ENCODE measurements around the gene PSMD8. TPM values are rescaled to one million over a fixed set of nuclear protein-coding genes. Genes with fewer than 3 reads are reported as not detected.
"Not testable (repeated sequence)": the region's sequence is repeated elsewhere in the genome, so short reads cannot be mapped to it uniquely, and the experiment has no call there.

Gene PSMD8
- total RNA-seq, 4 donors from 2014 or later = 819 to 1,400 (median 1,309) TPM

DNA sequence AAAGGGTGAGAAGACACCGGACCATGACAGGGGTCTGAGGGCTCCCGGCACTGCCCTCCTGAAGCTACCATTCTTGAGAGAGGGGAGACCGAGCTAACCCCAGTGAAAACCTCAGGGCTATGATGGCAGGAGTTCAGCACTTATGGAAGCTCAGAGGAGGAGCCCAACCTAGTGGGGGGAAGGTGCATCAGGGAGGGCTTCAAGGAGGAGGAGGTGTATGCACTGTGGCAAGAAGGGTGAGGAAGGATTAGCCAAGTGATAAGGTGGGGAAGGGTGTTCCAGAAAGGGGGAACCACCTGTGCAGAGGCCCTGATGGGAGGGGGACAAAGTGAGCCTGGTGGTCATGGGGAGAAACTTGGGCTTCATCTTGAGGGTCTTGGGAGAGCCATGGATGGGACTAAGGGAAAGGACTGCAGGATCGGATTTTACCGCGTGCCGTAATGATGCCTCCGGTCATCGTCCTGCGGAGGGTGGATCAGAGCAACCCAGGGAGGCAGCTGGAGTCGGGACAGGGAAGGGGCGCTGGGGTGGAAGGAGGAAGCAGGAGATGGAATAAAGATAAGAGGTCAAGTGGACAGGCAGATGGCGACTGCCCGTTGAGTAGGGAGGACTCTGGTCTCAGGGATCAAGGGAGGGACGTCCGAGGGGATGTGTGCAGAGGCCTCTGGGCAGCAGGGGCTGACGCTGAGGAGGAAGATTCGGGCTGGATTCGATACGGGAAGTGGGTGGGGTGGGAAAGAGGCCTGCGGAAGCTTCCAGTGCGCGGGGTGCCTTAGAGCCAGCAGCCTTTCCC, 13.3 kb upstream of the PSMD8 start:
- no peak for TF ChIP-seq POLR2A (IDR thresholded peaks at IDR 0.05)
- TF ChIP-seq, protein P1, sequence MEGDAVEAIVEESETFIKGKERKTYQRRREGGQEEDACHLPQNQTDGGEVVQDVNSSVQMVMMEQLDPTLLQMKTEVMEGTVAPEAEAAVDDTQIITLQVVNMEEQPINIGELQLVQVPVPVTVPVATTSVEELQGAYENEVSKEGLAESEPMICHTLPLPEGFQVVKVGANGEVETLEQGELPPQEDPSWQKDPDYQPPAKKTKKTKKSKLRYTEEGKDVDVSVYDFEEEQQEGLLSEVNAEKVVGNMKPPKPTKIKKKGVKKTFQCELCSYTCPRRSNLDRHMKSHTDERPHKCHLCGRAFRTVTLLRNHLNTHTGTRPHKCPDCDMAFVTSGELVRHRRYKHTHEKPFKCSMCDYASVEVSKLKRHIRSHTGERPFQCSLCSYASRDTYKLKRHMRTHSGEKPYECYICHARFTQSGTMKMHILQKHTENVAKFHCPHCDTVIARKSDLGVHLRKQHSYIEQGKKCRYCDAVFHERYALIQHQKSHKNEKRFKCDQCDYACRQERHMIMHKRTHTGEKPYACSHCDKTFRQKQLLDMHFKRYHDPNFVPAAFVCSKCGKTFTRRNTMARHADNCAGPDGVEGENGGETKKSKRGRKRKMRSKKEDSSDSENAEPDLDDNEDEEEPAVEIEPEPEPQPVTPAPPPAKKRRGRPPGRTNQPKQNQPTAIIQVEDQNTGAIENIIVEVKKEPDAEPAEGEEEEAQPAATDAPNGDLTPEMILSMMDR (IDR thresholded peaks at IDR 0.05 in 4 of 5, conservative IDR thresholded peaks at IDR 0.05 in 1 of 5) = no peak
- H3K36me3 ChIP-seq = no peaks in the 10 kb centered on the region
- H3K4me1 ChIP-seq = peaks cover 5 to 14% of the 10 kb centered on the region in 2 donors
- H3K9me3 ChIP-seq = no peaks in the 10 kb centered on the region
- in situ Hi-C loops (cut with MboI; ENCODE audit: low sequenced_read_pairs in 4 of 4) (no loop called here), intact Hi-C loops (cut with DNase I; ENCODE audit: low total_unique reads) (no loop called here)
- H3K4me3 ChIP-seq = peak overlapping the region; percentile 45 to 71 (median 70)
- peak overlapping the region in 1 of 4 donors; percentile 18 for H3K27ac ChIP-seq
- DNase-seq (no peak), ATAC-seq (no peak)
- peaks cover 21 to 31% (median 25%) of the 10 kb centered on the region in 3 donors for H3K27me3 ChIP-seq

DNA sequence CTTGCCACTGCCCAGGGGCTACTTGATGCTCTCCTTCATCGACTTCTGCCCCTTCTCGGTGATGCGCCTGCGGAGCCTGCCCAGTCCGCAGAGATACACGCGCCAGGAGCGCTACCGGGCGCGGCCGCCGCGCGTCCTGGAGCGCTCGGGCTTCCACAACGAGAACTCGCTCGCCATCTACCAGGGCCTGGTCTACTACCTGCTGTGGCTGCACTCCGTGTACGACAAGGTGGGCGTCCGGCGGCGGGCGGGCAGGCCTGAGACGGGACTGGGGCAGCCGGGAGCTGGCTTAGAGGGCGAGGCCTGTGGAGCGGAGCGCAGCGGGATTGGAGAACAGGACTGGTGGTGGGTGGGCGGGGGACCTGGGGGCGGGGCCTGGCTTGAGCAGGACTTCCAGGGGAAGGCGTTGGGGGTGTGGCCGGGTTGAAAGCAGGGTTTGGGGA, 12.7 kb upstream of the PSMD8 start:
- no peaks in the 10 kb centered on the region for H3K36me3 ChIP-seq
- H3K4me1 ChIP-seq = peaks cover 5 to 14% of the 10 kb centered on the region in 2 donors
- intact Hi-C loops (cut with DNase I; ENCODE audit: low total_unique reads) (no loop called here), in situ Hi-C loops (cut with MboI; ENCODE audit: low sequenced_read_pairs in 4 of 4) (no loop called here)
- ATAC-seq (peak; percentile 65 to 81), DNase-seq (peak in 1 of 2 donors; percentile 34)
- H3K9me3 ChIP-seq = no peaks in the 10 kb centered on the region
- H3K4me3 ChIP-seq = peak overlapping the region; percentile 45 to 71 (median 70)
- peak overlapping the region in 2 of 4 donors; percentile 18 to 41 for H3K27ac ChIP-seq
- TF ChIP-seq POLR2A (IDR thresholded peaks at IDR 0.05) = no peak
- TF ChIP-seq, protein P1 (IDR thresholded peaks at IDR 0.05 in 4 of 5, conservative IDR thresholded peaks at IDR 0.05 in 1 of 5) = peak in 3 of 5 experiments; percentile 16 to 38 (median 34)
- peaks cover 16 to 32% (median 20%) of the 10 kb centered on the region in 3 donors for H3K27me3 ChIP-seq

DNA sequence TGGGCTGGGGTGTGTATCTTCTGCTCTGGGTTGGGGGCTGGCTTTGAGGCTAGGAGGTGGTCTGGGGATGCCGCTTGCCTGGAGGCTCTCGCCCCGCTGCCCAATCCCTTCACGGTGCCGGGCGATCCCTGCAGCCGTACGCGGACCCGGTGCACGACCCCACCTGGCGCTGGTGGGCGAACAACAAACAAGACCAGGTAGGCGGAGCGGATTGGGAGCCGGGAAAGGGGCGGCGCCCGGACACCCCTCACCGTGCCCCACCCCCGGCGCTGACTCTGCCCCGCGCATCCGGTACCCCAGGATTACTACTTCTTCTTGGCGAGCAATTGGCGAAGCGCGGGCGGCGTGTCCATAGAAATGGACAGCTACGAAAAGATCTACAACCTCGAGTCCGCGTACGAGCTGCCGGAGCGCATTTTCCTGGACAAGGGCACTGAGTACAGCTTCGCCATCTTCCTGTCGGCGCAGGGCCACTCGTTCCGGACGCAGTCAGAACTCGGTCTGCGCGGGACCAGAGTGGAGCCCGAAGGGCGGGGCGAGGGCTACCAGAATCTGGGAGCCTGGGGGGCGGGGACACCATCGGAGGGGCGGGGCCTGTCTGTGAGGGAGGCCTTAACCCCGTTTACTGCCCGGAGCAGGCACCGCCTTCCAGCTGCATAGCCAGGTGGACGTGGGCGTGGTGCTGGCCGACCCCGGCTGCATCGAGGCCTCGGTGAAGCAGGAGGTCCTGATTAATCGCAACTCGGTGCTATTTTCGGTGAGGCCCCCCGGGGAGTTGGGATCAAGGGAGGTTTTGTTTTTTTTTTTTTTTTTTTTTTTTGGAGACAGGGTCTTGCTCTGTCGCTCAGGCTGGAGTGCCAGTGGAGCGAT, 12.1 kb upstream of the PSMD8 start:
- in situ Hi-C loops (cut with MboI; ENCODE audit: low sequenced_read_pairs in 4 of 4) (no loop called here), intact Hi-C loops (cut with DNase I; ENCODE audit: low total_unique reads) (no loop called here)

DNA sequence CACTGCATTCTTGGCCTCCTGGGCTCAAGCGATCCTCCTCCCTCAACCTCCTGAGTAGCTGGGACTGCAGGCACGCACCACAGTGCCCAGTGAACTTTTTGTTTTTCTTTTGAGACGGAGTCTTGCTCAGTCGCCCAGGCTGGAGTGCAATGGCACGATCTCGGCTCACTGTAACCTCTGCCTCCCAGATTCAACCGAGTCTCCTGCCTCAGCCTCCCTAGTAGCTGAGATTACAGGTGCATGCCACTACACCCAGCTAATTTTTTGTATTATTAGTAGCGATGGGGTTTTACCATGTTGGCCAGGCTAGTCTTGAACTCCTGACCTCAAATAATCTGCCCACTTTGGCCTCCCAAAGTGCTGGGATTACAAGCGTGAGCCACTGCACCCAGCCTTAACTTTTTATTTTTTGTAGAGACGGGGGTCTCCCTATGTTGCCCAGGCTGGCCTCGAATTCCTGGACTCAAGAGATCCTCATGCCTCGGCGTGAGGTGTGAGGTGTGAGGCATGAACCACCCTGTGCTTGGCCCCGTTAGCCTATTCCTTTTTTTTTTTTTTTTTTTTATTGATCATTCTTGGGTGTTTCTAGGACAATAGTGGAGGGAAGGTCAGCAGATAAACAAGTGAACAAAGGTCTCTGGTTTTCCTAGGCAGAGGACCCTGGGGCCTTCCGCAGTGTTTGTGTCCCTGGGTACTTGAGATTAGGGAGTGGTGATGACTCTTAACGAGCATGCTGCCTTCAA, 11.3 kb upstream of the PSMD8 start:
- H3K4me1 ChIP-seq = peaks cover 5 to 14% of the 10 kb centered on the region in 2 donors
- ATAC-seq; H3K9me3 ChIP-seq; in situ Hi-C loops (cut with MboI; ENCODE audit: low sequenced_read_pairs in 4 of 4); intact Hi-C loops (cut with DNase I; ENCODE audit: low total_unique reads); H3K36me3 ChIP-seq; H3K27ac ChIP-seq; DNase-seq: not testable (repeated sequence)
- peak overlapping the region in 3 of 4 donors; percentile 69 to 71 (median 70) for H3K4me3 ChIP-seq
- H3K27me3 ChIP-seq = peaks cover 14 to 30% (median 20%) of the 10 kb centered on the region in 3 donors

More for the DNA sequence above, 12.1 kb upstream of the PSMD8 start:
- Histone ChIP-seq H3K27me3 (peaks cover 14 to 32% (median 20%) of the 10 kb centered on the region in 3 donors), H3K4me3 (peak overlapping the region; percentile 45 to 71 (median 70)), H3K9me3 (no peaks in the 10 kb centered on the region), H3K27ac (peak overlapping the region in 3 of 4 donors; percentile 31 to 50 (median 41)), H3K36me3 (no peaks in the 10 kb centered on the region), H3K4me1 (peaks cover 5 to 14% of the 10 kb centered on the region in 2 donors)
- no peak for TF ChIP-seq POLR2A (IDR thresholded peaks at IDR 0.05)
- TF ChIP-seq, protein P1 (IDR thresholded peaks at IDR 0.05 in 4 of 5, conservative IDR thresholded peaks at IDR 0.05 in 1 of 5) = no peak
- DNase-seq (peak in 1 of 2 donors; percentile 41), ATAC-seq (peak; percentile 32 to 35)
